Neural progenitor cell (in vitro differentiated cells): ENCODE results near the gene PLG. TPM values are rescaled to one million over a fixed set of nuclear protein-coding genes. Genes with fewer than 3 reads are reported as not detected.

Source experiments
- total RNA-seq: library from RNA; depleted of rRNA; stranded (reverse); fragments of >200 nt; gene quantifications from 2 replicates; pipeline ENCODE4 v1.2.3, GENCODE V29; 2015; ENCODE audit warnings: low replicate concordance

PLG gene
- total RNA-seq, 1 donor from 2014 or later = not detected

Other genes starting within 250 kb of the PLG start
- gene LPA, start 38.0 kb upstream of the PLG start, total RNA-seq = not detected in 2 replicates